ENCODE results near the gene COL20A1. TPM values are rescaled to one million over a fixed set of nuclear protein-coding genes. Genes with fewer than 3 reads are reported as not detected.

COL20A1 gene
- polyA plus RNA-seq, 6 donors from 2014 or later, result not detected

- Mint-ChIP-seq H3K4me3 (no peak overlapping the region), H3K4me1 (peaks cover 0 to 9% (median 7%) of the 10 kb centered on the region in 3 donors)
Observed at GRCh38 chr20:63357921-63358905, 65.2 kb downstream of the COL20A1 start.

GRCh38 chr20:63359164-63359934 is 66.4 kb downstream of the COL20A1 start:
- Mint-ChIP-seq H3K4me1 (peaks cover 0 to 9% (median 7%) of the 10 kb centered on the region in 3 donors), H3K27ac (no peak overlapping the region), H3K36me3 (peaks cover 0 to 8% of the 10 kb centered on the region in 2 donors), H3K4me3 (no peak overlapping the region), H3K9me3 (no peaks in the 10 kb centered on the region), H3K27me3 (peaks cover 0 to 39% (median 26%) of the 10 kb centered on the region in 3 donors)
- no peak for DNase-seq
- ATAC-seq (ENCODE audit: low read depth in 2 of 2), result no peak

More at GRCh38 chr20:63357921-63358905, 65.2 kb downstream of the COL20A1 start:
- no peak for DNase-seq
- Mint-ChIP-seq H3K27me3 (peaks cover 0 to 31% (median 25%) of the 10 kb centered on the region in 3 donors), H3K9me3 (no peaks in the 10 kb centered on the region), H3K27ac (no peak overlapping the region), H3K36me3 (peaks cover 0 to 8% of the 10 kb centered on the region in 2 donors)
- ATAC-seq (ENCODE audit: low read depth in 2 of 2), result no peak

- Mint-ChIP-seq H3K9me3 (no peaks in the 10 kb centered on the region), H3K4me3 (no peak overlapping the region), H3K27ac (no peak overlapping the region), H3K4me1 (peaks cover 0 to 9% (median 7%) of the 10 kb centered on the region in 3 donors), H3K36me3 (peaks cover 0 to 8% of the 10 kb centered on the region in 2 donors), H3K27me3 (peaks cover 0 to 46% (median 31%) of the 10 kb centered on the region in 3 donors)
- ATAC-seq (ENCODE audit: low read depth in 2 of 2) (no peak), DNase-seq (no peak)
Observed at GRCh38 chr20:63359937-63360849, 67.2 kb downstream of the COL20A1 start.

GRCh38 chr20:63360850-63361518 is 68.0 kb downstream of the COL20A1 start, which contains the start of gene CHRNA4:
CHRNA4 (minus strand) TSS chr20:63361349; CDS start chr20:63361165, 184 bp downstream.
- H3K27me3 Mint-ChIP-seq, result peaks cover 0 to 48% (median 36%) of the 10 kb centered on the region in 3 donors

DNA sequence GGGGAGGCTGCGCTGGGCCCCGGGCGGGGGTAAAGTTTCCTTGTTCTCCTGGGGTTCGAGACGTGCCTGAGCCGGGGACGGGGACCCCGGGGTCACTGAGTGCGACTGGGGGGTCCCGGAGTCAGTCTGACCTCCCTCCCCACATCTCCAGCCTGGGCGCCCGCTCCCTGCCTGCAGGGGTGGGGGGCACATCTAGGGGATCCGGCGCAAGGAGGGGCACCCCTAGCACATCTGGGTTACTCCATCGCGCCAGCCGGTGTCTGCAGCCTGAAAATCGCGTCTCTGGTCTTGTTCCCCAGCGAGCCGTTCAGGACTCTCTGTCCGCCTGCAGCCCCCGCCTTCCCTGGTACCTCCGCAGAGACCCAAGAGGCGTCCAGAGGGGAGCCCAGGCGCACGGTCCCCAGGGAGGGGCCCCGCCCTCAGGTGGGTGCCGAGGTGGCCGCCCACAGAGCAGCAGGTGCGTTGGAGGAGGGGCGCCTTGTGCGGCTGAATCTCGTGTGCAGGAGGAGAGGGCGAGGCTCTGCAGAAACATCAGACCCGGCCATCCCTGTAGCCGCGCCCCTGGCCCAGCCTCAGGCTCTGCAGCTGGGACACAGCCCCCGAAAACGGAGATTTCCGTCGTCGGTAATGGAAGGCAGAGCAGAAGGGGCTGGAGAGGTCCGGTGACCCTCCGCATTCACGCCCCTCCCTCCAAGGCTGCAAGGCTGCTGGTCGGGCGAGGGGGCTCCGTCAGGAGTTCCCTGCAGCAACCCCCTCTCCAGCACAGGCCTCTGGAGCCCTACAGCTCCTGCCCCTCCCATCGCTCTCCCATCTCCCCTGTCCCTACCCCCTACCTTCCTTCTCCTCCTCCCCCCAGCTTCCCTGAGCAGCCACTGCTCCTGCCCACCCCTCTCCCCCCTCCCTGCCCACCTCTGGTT is 68.8 kb downstream of the COL20A1 start:
- Mint-ChIP-seq H3K36me3 (peaks cover 0 to 8% of the 10 kb centered on the region in 2 donors), H3K27ac (no peak overlapping the region), H3K4me3 (no peak overlapping the region), H3K27me3 (peaks cover 0 to 54% (median 42%) of the 10 kb centered on the region in 3 donors), H3K4me1 (peaks cover 0 to 9% (median 7%) of the 10 kb centered on the region in 3 donors), H3K9me3 (no peaks in the 10 kb centered on the region)
- DNase-seq, result no peak
- no peak for ATAC-seq (ENCODE audit: low read depth in 2 of 2)

More at GRCh38 chr20:63360850-63361518, 68.0 kb downstream of the COL20A1 start, which contains the start of gene CHRNA4:
- H3K36me3 Mint-ChIP-seq, result peaks cover 0 to 8% of the 10 kb centered on the region in 2 donors
- H3K27ac Mint-ChIP-seq, result no peak within 1 kb of the TSS
- H3K9me3 Mint-ChIP-seq, result no peaks in the 10 kb centered on the region
- H3K4me1 Mint-ChIP-seq, result peaks cover 0 to 9% (median 7%) of the 10 kb centered on the region in 3 donors
- DNase-seq (no peak), ATAC-seq (ENCODE audit: low read depth in 2 of 2) (no peak)
- no peak within 1 kb of the TSS for H3K4me3 Mint-ChIP-seq

- peaks cover 0 to 9% (median 7%) of the 10 kb centered on the region in 3 donors for H3K4me1 Mint-ChIP-seq
Observed at GRCh38 chr20:63362436-63363009, 69.5 kb downstream of the COL20A1 start.

GRCh38 chr20:63363013-63363957 is 70.3 kb downstream of the COL20A1 start:
- Mint-ChIP-seq H3K36me3 (peaks cover 0 to 8% of the 10 kb centered on the region in 2 donors), H3K9me3 (no peaks in the 10 kb centered on the region), H3K4me3 (peak overlapping the region in 2 of 8 donors; percentile 11 to 12), H3K27ac (no peak overlapping the region), H3K4me1 (peaks cover 0 to 9% (median 7%) of the 10 kb centered on the region in 3 donors), H3K27me3 (peaks cover 4 to 59% (median 42%) of the 10 kb centered on the region in 3 donors)
- ATAC-seq (ENCODE audit: low read depth in 2 of 2) (no peak), DNase-seq (no peak)

More at GRCh38 chr20:63362436-63363009, 69.5 kb downstream of the COL20A1 start:
- Mint-ChIP-seq H3K9me3 (no peaks in the 10 kb centered on the region), H3K36me3 (peaks cover 0 to 8% of the 10 kb centered on the region in 2 donors), H3K4me3 (peak overlapping the region in 2 of 8 donors; percentile 11 to 12), H3K27me3 (peaks cover 4 to 59% (median 42%) of the 10 kb centered on the region in 3 donors), H3K27ac (no peak overlapping the region)
- DNase-seq (no peak), ATAC-seq (ENCODE audit: low read depth in 2 of 2) (no peak)

DNA sequence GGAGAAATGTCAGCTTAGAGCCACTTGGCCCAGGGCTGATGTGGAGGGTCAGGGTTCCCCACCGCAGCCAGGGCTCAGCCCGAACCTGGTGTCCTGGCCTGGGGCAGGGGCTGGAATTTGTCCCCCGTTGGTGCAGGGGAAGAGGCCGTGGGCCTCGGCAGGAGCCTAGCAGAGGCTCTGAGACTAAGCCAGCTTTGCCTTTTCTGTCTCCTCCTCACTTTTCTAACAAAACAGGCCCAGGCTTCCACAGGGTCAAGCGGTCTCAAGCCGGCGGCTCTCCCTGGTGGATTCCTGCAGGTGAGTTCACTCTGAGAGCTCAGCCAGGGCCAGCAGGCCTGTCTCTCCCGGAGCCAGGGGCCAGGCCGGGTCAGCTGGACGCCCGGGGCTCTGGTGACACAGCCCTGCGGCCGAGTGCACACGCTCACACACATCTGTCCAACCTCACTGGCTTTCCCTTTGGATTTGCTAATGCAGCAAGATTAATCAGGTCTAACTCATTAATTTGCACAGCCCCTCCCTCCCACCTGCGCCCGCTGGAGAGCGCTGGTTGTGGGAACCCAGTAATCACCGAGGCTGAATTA is 71.1 kb downstream of the COL20A1 start:
- Mint-ChIP-seq H3K4me3 (no peak overlapping the region), H3K27me3 (peaks cover 4 to 53% (median 39%) of the 10 kb centered on the region in 3 donors), H3K4me1 (peaks cover 0 to 9% (median 7%) of the 10 kb centered on the region in 3 donors), H3K9me3 (no peaks in the 10 kb centered on the region), H3K27ac (no peak overlapping the region), H3K36me3 (peaks cover 0 to 8% of the 10 kb centered on the region in 2 donors)
- DNase-seq, result no peak
- no peak for ATAC-seq (ENCODE audit: low read depth in 2 of 2)

DNA sequence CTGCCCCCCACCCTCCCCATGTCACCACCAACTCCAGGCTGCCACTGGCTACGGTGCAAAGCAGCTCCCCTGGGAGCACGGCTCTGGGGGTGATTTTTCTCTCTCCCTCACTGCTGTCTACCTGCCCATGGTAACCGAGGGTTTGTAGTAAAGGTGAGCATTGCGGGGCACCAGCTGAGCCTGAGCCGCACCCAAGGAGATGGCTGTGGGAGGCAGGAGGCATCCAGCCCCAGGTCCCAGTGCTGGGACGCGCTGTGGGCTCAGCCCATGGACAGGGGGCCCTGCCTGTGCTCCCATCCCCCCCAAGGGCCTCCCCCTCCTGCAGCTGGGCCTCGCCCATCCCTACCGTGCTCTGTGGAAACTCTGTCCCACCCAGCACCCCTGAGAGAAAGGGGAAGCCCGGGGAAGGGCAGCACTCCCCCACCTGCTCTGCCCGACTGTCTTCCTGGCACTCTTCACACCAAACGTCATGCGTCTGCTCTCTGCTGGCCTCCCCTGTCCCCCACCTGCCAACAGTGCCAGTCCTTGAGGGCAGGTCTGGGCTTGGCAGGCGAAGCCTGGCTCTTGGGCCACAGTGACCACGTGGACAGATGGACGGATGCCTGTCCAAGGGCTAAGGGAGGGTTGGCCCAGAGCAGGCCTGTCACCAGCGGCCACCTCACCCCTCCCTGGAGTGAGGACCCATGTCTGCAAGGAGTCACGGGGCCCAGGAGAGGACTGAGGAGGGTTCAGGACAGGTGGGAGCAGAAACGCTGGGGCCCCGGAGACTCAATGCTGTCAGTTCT is 72.0 kb downstream of the COL20A1 start:
- H3K36me3 Mint-ChIP-seq, result peaks cover 0 to 8% of the 10 kb centered on the region in 2 donors
- H3K27ac Mint-ChIP-seq, result no peak overlapping the region
- no peaks in the 10 kb centered on the region for H3K9me3 Mint-ChIP-seq
- peaks cover 4 to 44% (median 29%) of the 10 kb centered on the region in 3 donors for H3K27me3 Mint-ChIP-seq
- ATAC-seq (ENCODE audit: low read depth in 2 of 2) (no peak), DNase-seq (no peak)
- H3K4me3 Mint-ChIP-seq, result peak overlapping the region in 1 of 8 donors; percentile 42
- peaks cover 0 to 7% (median 7%) of the 10 kb centered on the region in 3 donors for H3K4me1 Mint-ChIP-seq
